ENCODE measurements around the gene C6orf136.

C6orf136 gene

GRCh38 chr6:30601815-30602641 is 44.9 kb upstream of the C6orf136 start:
- DNase-seq (ENCODE audit: low read depth): no peak
- TF ChIP-seq CTCF (conservative IDR thresholded peaks at IDR 0.05; ENCODE audit: low read depth, low read length): no peak
- no peak overlapping the region for H3K4me3 ChIP-seq (ENCODE audit: low read depth, low read length)

- H3K4me3 ChIP-seq (ENCODE audit: low read depth, low read length): no peak overlapping the region
- no peak for DNase-seq (ENCODE audit: low read depth)
- TF ChIP-seq CTCF (conservative IDR thresholded peaks at IDR 0.05; ENCODE audit: low read depth, low read length): no peak
Measured at GRCh38 chr6:30603961-30604360, 43.0 kb upstream of the C6orf136 start.

- no peak for DNase-seq (ENCODE audit: low read depth)
- no peak overlapping the region for H3K4me3 ChIP-seq (ENCODE audit: low read depth, low read length)
- no peak for TF ChIP-seq CTCF (conservative IDR thresholded peaks at IDR 0.05; ENCODE audit: low read depth, low read length)
Measured at GRCh38 chr6:30610065-30610464, 36.9 kb upstream of the C6orf136 start.

GRCh38 chr6:30611150-30611855 is 35.6 kb upstream of the C6orf136 start:
- DNase-seq (ENCODE audit: low read depth): peak; percentile 27
- no peak for TF ChIP-seq CTCF (conservative IDR thresholded peaks at IDR 0.05; ENCODE audit: low read depth, low read length)

GRCh38 chr6:30611856-30612194 is 35.1 kb upstream of the C6orf136 start:
- no peak for TF ChIP-seq CTCF (conservative IDR thresholded peaks at IDR 0.05; ENCODE audit: low read depth, low read length)
- DNase-seq (ENCODE audit: low read depth): no peak
- H3K4me3 ChIP-seq (ENCODE audit: low read depth, low read length): no peak overlapping the region

More at GRCh38 chr6:30611150-30611855, 35.6 kb upstream of the C6orf136 start:
- H3K4me3 ChIP-seq (ENCODE audit: low read depth, low read length): no peak overlapping the region

GRCh38 chr6:30612213-30612612 is 34.7 kb upstream of the C6orf136 start:
- peak; percentile 61 for DNase-seq (ENCODE audit: low read depth)
- TF ChIP-seq CTCF (conservative IDR thresholded peaks at IDR 0.05; ENCODE audit: low read depth, low read length): peak; percentile 56
- no peak overlapping the region for H3K4me3 ChIP-seq (ENCODE audit: low read depth, low read length)
